Loucy (cell line): Measurements from ENCODE around the gene GDNF.

ENCODE experiments used
- CTCF ChIP-seq: fragments of 200-600 bp; sonication (generic); conservative IDR thresholded peaks from 2 replicates; pipeline ENCODE4 v1.5.1; 2014; ENCODE audit warnings: mild to moderate bottlenecking, antibody characterized with exemption, low read length
- EZH2phosphoT487 ChIP-seq: fragments of 200-600 bp; IDR thresholded peaks from 2 replicates; pipeline ENCODE4 v1.6.1; 2018; ENCODE audit warnings: antibody characterized with exemption, mild to moderate bottlenecking, moderate library complexity, borderline replicate concordance

GRCh38 chr5:37806476-37806875 lies 33.4 kb downstream of the GDNF start:
- TF ChIP-seq CTCF (no peak), EZH2phosphoT487 (no peak)
